ENCODE measurements around the gene RRN3.
"Not testable (repeated sequence)": the region's sequence is repeated elsewhere in the genome, so short reads cannot be mapped to it uniquely, and the experiment has no call there.

DNA sequence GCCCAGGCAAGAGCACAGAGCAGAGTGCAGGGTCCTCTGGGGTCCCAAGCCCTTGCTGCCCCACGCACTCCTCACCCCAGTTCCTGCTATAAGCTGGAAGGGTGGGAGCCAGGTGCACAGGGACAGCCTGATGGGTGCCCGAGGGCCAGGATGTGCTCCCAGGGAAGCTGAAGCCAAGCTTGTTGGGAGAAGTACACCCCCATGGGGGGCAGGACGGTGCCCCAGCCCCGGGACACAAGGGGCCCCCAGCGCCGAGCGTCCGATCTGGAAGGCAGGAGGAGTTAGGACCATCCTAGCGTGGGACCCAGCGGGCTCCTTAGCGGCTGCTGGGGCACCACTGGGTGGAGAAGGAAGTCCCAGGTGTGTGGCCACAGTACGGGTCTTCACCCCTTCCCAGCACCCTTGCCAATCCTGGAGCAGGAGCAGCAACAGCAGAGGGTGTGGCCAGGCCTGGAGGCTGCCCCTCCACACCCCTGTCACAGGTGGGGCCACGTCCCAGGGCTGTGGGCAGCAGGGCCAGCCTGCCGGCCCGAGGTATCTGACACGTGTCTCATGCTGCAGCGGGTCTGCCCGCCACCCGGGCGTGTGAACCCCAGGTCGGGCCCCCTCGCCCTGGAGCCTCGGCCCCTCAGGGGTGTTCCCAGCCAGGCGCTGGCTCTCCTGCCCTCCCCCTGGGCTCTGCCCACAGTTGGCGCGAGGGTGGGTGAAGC is 49.0 kb upstream of the RRN3 start:
- TF ChIP-seq, protein P1, sequence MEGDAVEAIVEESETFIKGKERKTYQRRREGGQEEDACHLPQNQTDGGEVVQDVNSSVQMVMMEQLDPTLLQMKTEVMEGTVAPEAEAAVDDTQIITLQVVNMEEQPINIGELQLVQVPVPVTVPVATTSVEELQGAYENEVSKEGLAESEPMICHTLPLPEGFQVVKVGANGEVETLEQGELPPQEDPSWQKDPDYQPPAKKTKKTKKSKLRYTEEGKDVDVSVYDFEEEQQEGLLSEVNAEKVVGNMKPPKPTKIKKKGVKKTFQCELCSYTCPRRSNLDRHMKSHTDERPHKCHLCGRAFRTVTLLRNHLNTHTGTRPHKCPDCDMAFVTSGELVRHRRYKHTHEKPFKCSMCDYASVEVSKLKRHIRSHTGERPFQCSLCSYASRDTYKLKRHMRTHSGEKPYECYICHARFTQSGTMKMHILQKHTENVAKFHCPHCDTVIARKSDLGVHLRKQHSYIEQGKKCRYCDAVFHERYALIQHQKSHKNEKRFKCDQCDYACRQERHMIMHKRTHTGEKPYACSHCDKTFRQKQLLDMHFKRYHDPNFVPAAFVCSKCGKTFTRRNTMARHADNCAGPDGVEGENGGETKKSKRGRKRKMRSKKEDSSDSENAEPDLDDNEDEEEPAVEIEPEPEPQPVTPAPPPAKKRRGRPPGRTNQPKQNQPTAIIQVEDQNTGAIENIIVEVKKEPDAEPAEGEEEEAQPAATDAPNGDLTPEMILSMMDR (conservative IDR thresholded peaks at IDR 0.05; ENCODE audit: low read depth, low read length), result not testable (repeated sequence)
- TF ChIP-seq EZH2 (IDR thresholded peaks at IDR 0.05; ENCODE audit: borderline replicate concordance, low read depth, low read length, poor library complexity, severe bottlenecking), result not testable (repeated sequence)

Measured in A673 (cell line).